K562 treated with DMSO at 1 percent for 48 hours (cell line): ENCODE results near the gene PHF21A. TPM values are rescaled to one million over a fixed set of nuclear protein-coding genes. Genes with fewer than 3 reads are reported as not detected.

ENCODE experiments used
- total RNA-seq: library from RNA; unstranded; fragments of 300-600 nt; gene quantifications from 2 replicates; pipeline ENCODE4 v1.2.3, GENCODE V29; 2022; ENCODE audit warnings: low replicate concordance; ENCODE audit errors: extremely low read depth

PHF21A gene
- total RNA-seq = not detected in 2 replicates

DNA sequence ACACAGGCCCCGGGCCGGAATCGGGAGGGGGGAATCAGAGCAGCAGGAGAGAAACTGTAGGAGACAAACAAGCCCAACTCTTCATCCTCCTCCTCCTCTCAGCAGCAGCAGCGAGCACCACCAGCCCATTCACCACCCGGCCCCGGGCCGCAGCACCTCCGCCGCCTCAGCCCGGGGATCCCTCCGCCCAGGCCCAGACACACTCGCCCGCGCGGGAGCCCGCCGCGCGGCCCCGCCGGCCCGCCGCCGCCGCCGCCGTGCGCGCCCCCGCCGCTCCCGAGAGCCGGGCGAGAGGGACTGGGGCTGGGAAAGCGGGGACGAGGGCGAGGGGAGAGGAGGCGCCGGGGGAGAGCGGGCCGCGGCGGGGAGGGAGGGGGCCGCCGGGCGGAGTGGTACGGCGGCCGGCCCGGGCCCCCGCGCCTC is at the start of gene PHF21A:
TSS of gene PHF21A (minus strand) at position 154 of the 423 bp plus-strand sequence. CDS start 37,235 bp downstream, outside the sequence.

GRCh38 chr11:45922425-45923082 is 198.7 kb downstream of the PHF21A start, which contains the start of gene LARGE2:
LARGE2 (plus strand) TSS chr11:45922656; CDS start chr11:45922883, 227 bp downstream.

GRCh38 chr11:45917623-45918330 is 203.5 kb downstream of the PHF21A start, which contains the start of gene PEX16:
PEX16 (minus strand) TSS chr11:45917877; CDS start chr11:45917811, 66 bp downstream.

GRCh38 chr11:45906965-45907611 is 214.2 kb downstream of the PHF21A start, which contains the start of gene FREY1:
FREY1 (minus strand) TSS chr11:45907271; CDS start chr11:45907245, 26 bp downstream.

GRCh38 chr11:45885274-45885920 is 235.9 kb downstream of the PHF21A start, which contains the start of gene MAPK8IP1:
MAPK8IP1 (plus strand) TSS chr11:45885651; CDS start chr11:45885821, 170 bp downstream.

Other genes with a start within 250 kb of the PHF21A start
- not detected in 2 replicates for gene MAPK8IP1, start 235.8 kb downstream of the PHF21A start, total RNA-seq
- gene FREY1, start 214.2 kb downstream of the PHF21A start, total RNA-seq = not detected in 2 replicates
- not detected in 2 replicates for gene PEX16, start 203.6 kb downstream of the PHF21A start, total RNA-seq
- not detected in 2 replicates for gene LARGE2, start 198.8 kb downstream of the PHF21A start, total RNA-seq
- not detected in 2 replicates for gene CREB3L1, start 156.2 kb upstream of the PHF21A start, total RNA-seq
- not detected in 2 replicates for gene DGKZ, start 226.0 kb upstream of the PHF21A start, total RNA-seq